ENCODE measurements around the gene COPA. TPM values are rescaled to one million over a fixed set of nuclear protein-coding genes. Genes with fewer than 3 reads are reported as not detected.

The COPA gene
- total and polyA plus RNA-seq, 12 donors, result 48.2 to 122 (median 109) TPM

- intact Hi-C loops (cut with DNase I), result loop anchor here in 1 of 10 donors (5.0 kb wide), 1 partner anchor 35 kb away; the partner anchor contains the start of genes COPA and NCSTN
- DNase-seq (no peak), ATAC-seq (peak in 4 of 8 donors; percentile 25 to 69 (median 58))
- WGBS, 2 donors, result 88 to 90% methylated on average over 13 of the region's 13 CpGs
- no peak for TF ChIP-seq CTCF (IDR thresholded peaks at IDR 0.05)
- Histone ChIP-seq H3K4me3 (no peak overlapping the region), H3K27me3 (no peaks in the 10 kb centered on the region), H3K27ac (no peak overlapping the region), H3K9me3 (no peaks in the 10 kb centered on the region), H3K36me3 (peaks cover 3 to 100% (median 91%) of the 10 kb centered on the region in 9 donors), H3K4me1 (no peaks in the 10 kb centered on the region)
Observed at GRCh38 chr1:160307118-160307791, 35.8 kb downstream of the COPA start.

- Histone ChIP-seq H3K9me3 (no peaks in the 10 kb centered on the region), H3K4me3 (no peak overlapping the region), H3K4me1 (no peaks in the 10 kb centered on the region), H3K27ac (no peak overlapping the region), H3K36me3 (peaks cover 0 to 100% (median 74%) of the 10 kb centered on the region in 9 donors), H3K27me3 (no peaks in the 10 kb centered on the region)
- TF ChIP-seq CTCF (IDR thresholded peaks at IDR 0.05), result no peak
- DNase-seq (no peak), ATAC-seq (no peak)
- intact Hi-C loops (cut with DNase I), result no loop called here
- WGBS, 2 donors, result 83 to 89% methylated on average over 7 of the region's 7 CpGs
Observed at GRCh38 chr1:160300173-160300572, 42.9 kb downstream of the COPA start.

GRCh38 chr1:160296036-160296435 lies 47.0 kb downstream of the COPA start:
- Histone ChIP-seq H3K9me3 (no peaks in the 10 kb centered on the region), H3K4me1 (peaks cover 0 to 3% (median 0%) of the 10 kb centered on the region in 9 donors), H3K27me3 (no peaks in the 10 kb centered on the region), H3K36me3 (peaks cover 7 to 100% (median 87%) of the 10 kb centered on the region in 9 donors), H3K4me3 (no peak overlapping the region), H3K27ac (no peak overlapping the region)
- no peak for DNase-seq
- TF ChIP-seq CTCF (IDR thresholded peaks at IDR 0.05), result no peak
- 96 to 100% methylated on average over 1 of the region's 1 CpG for WGBS, 2 donors
- no peak for ATAC-seq
- intact Hi-C loops (cut with DNase I), result loop anchor here in 3 of 10 donors (5.0 to 10.0 kb wide), 2 partner anchors 36 to 191 kb away; no protein-coding TSS in a partner anchor

GRCh38 chr1:160293020-160293968 lies 49.8 kb downstream of the COPA start:
- Histone ChIP-seq H3K27ac (no peak overlapping the region), H3K27me3 (no peaks in the 10 kb centered on the region), H3K4me1 (peaks cover 0 to 5% (median 0%) of the 10 kb centered on the region in 9 donors), H3K36me3 (peaks cover 9 to 100% (median 92%) of the 10 kb centered on the region in 9 donors), H3K9me3 (no peaks in the 10 kb centered on the region), H3K4me3 (no peak overlapping the region)
- TF ChIP-seq CTCF (IDR thresholded peaks at IDR 0.05), result no peak
- no peak for ATAC-seq
- no peak for DNase-seq
- intact Hi-C loops (cut with DNase I), result loop anchor here in 5 of 10 donors (5.0 to 10.0 kb wide), 5 partner anchors 34 to 196 kb away; partner anchors contain the start of genes CASQ1 (in 2 of the 5) and IGSF8 (in 1 of the 5)
- WGBS, 2 donors, result 87 to 88% methylated on average over 8 of the region's 8 CpGs

Measured in heart right ventricle (tissue), 16 donors.